Measurements from ENCODE around the gene CCDC141. TPM values are rescaled to one million over a fixed set of nuclear protein-coding genes. Genes with fewer than 3 reads are reported as not detected.
"Not testable (repeated sequence)": the region's sequence is repeated elsewhere in the genome, so short reads cannot be mapped to it uniquely, and the experiment has no call there.

Gene CCDC141
- total RNA-seq, 2 experiments from 2014 or later, result 30.6 to 31.5 TPM

DNA sequence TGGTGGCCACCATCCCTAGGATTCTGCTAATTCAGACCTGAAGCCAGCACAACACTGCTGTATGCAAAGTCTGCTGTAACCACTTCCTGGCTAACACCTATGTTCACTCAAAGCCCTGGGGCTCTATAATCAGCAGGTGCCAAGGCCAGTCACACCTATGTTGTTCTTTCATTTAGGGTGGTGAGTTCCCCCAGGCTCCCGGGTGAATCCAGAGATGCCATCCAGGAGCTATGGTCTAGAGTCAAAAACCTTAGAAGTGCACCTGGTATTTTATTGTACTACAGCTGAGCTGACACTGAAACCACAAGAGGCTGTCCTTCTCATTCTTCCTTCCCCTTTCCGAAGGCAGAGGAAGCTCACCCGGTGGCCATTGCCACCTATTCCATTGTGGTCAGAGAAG is 46.2 kb upstream of the CCDC141 start:
- peak overlapping the region; percentile 52 for H3K27ac Mint-ChIP-seq
- no peaks in the 10 kb centered on the region for H3K27me3 Mint-ChIP-seq
- peaks cover 0 to 5% of the 10 kb centered on the region in 2 experiments for H3K9me3 ChIP-seq (ENCODE audit: control insufficient read depth in 1 of 2, insufficient read depth in 1 of 2, low read length in 2 of 2)
- H3K9me3 Mint-ChIP-seq, result no peaks in the 10 kb centered on the region
- ChIA-PET POLR2A (interaction anchor here (0.6 kb wide), 1 partner anchor 15 kb away, joined by 4 read pairs; no protein-coding TSS in a partner anchor), CTCF (no interaction called here)
- H3K27me3 ChIP-seq (ENCODE audit: control insufficient read depth in 1 of 2, insufficient read depth in 2 of 2, low read length in 2 of 2), result no peaks in the 10 kb centered on the region
- H3K27ac ChIP-seq (ENCODE audit: low read depth in 1 of 2, low read length in 2 of 2), result no peak overlapping the region
- H3K4me1 Mint-ChIP-seq (ENCODE audit: low read depth), result peaks cover 22% of the 10 kb centered on the region
- no peak overlapping the region for H3K4me3 ChIP-seq (ENCODE audit: low read length)
- DNase-seq (peak in 7 of 14 experiments; percentile 1 to 59 (median 22)), ATAC-seq (ENCODE audit: poor library complexity) (peak; percentile 71)
- H3K4me1 ChIP-seq (ENCODE audit: insufficient read depth, low read length), result peaks cover 14% of the 10 kb centered on the region
- H3K4me3 Mint-ChIP-seq, result no peak overlapping the region
- intact Hi-C loops (cut with DNase I, micrococcal nuclease), result no loop called here
- TF ChIP-seq, protein P1, sequence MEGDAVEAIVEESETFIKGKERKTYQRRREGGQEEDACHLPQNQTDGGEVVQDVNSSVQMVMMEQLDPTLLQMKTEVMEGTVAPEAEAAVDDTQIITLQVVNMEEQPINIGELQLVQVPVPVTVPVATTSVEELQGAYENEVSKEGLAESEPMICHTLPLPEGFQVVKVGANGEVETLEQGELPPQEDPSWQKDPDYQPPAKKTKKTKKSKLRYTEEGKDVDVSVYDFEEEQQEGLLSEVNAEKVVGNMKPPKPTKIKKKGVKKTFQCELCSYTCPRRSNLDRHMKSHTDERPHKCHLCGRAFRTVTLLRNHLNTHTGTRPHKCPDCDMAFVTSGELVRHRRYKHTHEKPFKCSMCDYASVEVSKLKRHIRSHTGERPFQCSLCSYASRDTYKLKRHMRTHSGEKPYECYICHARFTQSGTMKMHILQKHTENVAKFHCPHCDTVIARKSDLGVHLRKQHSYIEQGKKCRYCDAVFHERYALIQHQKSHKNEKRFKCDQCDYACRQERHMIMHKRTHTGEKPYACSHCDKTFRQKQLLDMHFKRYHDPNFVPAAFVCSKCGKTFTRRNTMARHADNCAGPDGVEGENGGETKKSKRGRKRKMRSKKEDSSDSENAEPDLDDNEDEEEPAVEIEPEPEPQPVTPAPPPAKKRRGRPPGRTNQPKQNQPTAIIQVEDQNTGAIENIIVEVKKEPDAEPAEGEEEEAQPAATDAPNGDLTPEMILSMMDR (IDR thresholded peaks at IDR 0.05), result no peak
- no peaks in the 10 kb centered on the region for H3K36me3 ChIP-seq (ENCODE audit: insufficient read depth, low read length)
- no peaks in the 10 kb centered on the region for H3K36me3 Mint-ChIP-seq (ENCODE audit: low read depth)

DNA sequence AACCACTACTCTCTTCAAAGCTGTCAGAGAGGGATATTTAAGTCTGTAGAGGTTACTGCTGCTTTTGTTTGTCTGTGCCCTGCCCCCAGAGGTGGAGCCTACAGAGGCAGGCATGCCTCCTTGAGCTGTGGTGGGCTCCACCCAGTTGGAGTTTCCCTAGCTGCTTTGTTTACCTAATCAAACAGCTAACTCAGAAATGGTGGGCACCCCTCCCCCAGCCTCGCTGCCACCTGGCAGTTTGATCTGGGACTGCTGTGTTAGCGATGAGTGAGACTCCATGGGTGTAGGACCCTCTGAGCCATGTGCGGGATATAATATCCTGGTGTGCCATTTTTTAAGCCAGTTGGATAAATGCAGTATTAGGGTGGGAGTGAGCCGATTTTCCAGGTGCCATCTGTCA is 43.0 kb upstream of the CCDC141 start:
- H3K27me3 Mint-ChIP-seq; H3K27me3 ChIP-seq (ENCODE audit: control insufficient read depth in 1 of 2, insufficient read depth in 2 of 2, low read length in 2 of 2); intact Hi-C loops (cut with DNase I, micrococcal nuclease); H3K27ac Mint-ChIP-seq; H3K27ac ChIP-seq (ENCODE audit: low read depth in 1 of 2, low read length in 2 of 2); H3K36me3 Mint-ChIP-seq (ENCODE audit: low read depth); ATAC-seq (ENCODE audit: poor library complexity); POLR2A ChIA-PET; H3K9me3 Mint-ChIP-seq; H3K4me3 ChIP-seq (ENCODE audit: low read length); H3K9me3 ChIP-seq (ENCODE audit: control insufficient read depth in 1 of 2, insufficient read depth in 1 of 2, low read length in 2 of 2); CTCF ChIA-PET; H3K36me3 ChIP-seq (ENCODE audit: insufficient read depth, low read length); DNase-seq; H3K4me3 Mint-ChIP-seq: not testable (repeated sequence)
- H3K4me1 ChIP-seq (ENCODE audit: insufficient read depth, low read length), result peaks cover 14% of the 10 kb centered on the region
- peaks cover 22% of the 10 kb centered on the region for H3K4me1 Mint-ChIP-seq (ENCODE audit: low read depth)

DNA sequence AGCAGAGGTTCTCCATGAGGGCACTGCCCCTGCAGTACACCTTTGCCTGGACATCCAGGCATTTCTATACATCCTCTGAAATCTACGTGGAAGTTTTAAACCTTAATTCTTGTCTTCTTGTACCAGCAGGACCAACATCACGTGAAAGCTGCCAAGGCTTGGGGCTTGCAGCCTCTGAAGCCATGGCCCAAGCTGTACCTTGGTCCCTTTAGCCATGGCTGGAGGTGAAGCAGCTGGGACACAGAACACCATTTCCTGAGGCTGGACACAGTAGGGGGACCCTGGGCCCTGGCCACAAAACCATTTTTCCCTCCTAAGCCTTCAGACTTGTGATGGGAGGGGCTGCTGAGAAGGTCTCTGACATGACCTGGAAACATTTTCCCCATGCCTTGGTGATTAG is 32.8 kb upstream of the CCDC141 start:
- CTCF ChIA-PET, result no interaction called here

DNA sequence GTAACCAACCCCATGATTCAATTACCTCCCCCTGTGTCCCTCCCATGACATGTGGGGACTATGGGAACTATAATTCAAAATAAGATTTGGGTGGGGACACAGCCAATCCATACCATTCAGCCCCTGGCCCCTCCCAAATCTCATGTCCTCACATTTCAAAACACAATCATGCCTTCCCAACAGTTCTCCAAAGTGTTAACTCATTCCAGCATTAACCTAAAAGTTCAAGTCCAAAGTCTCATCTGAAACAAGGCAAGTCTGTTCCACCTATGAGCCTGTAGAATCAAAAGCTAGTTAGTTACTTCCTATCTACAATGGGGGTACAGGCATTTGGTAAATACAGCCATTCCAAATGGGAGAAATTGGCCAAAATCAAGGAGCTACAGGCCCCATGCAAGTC is 32.0 kb upstream of the CCDC141 start:
- H3K27me3 Mint-ChIP-seq, result no peaks in the 10 kb centered on the region
- peaks cover 3% of the 10 kb centered on the region for H3K36me3 Mint-ChIP-seq (ENCODE audit: low read depth)
- POLR2A ChIA-PET, result no interaction called here
- H3K27me3 ChIP-seq (ENCODE audit: control insufficient read depth in 1 of 2, insufficient read depth in 2 of 2, low read length in 2 of 2), result no peaks in the 10 kb centered on the region
- peaks cover 9% of the 10 kb centered on the region for H3K9me3 Mint-ChIP-seq
- no peak overlapping the region for H3K27ac Mint-ChIP-seq
- H3K27ac ChIP-seq (ENCODE audit: low read depth in 1 of 2, low read length in 2 of 2), result no peak overlapping the region
- H3K4me1 Mint-ChIP-seq (ENCODE audit: low read depth), result peaks cover 3% of the 10 kb centered on the region
- H3K9me3 ChIP-seq (ENCODE audit: control insufficient read depth in 1 of 2, insufficient read depth in 1 of 2, low read length in 2 of 2), result peaks cover 0 to 9% of the 10 kb centered on the region in 2 experiments
- intact Hi-C loops (cut with DNase I, micrococcal nuclease), result no loop called here
- no peak overlapping the region for H3K4me3 ChIP-seq (ENCODE audit: low read length)
- DNase-seq (no peak), ATAC-seq (ENCODE audit: poor library complexity) (no peak)
- no peaks in the 10 kb centered on the region for H3K36me3 ChIP-seq (ENCODE audit: insufficient read depth, low read length)
- TF ChIP-seq, protein P1 (IDR thresholded peaks at IDR 0.05), result no peak
- no peak overlapping the region for H3K4me3 Mint-ChIP-seq
- H3K4me1 ChIP-seq (ENCODE audit: insufficient read depth, low read length), result no peaks in the 10 kb centered on the region
- CTCF ChIA-PET, result no interaction called here

More for the DNA sequence above, 32.8 kb upstream of the CCDC141 start:
- DNase-seq (no peak), ATAC-seq (ENCODE audit: poor library complexity) (no peak)
- H3K4me1 Mint-ChIP-seq (ENCODE audit: low read depth), result peaks cover 3% of the 10 kb centered on the region
- peaks cover 0 to 9% of the 10 kb centered on the region in 2 experiments for H3K9me3 ChIP-seq (ENCODE audit: control insufficient read depth in 1 of 2, insufficient read depth in 1 of 2, low read length in 2 of 2)
- H3K36me3 Mint-ChIP-seq (ENCODE audit: low read depth), result no peaks in the 10 kb centered on the region
- TF ChIP-seq, protein P1 (IDR thresholded peaks at IDR 0.05), result no peak
- no peak overlapping the region for H3K4me3 Mint-ChIP-seq
- no peaks in the 10 kb centered on the region for H3K27me3 Mint-ChIP-seq
- H3K36me3 ChIP-seq (ENCODE audit: insufficient read depth, low read length), result no peaks in the 10 kb centered on the region
- POLR2A ChIA-PET, result no interaction called here
- intact Hi-C loops (cut with DNase I, micrococcal nuclease), result no loop called here
- no peaks in the 10 kb centered on the region for H3K4me1 ChIP-seq (ENCODE audit: insufficient read depth, low read length)
- H3K4me3 ChIP-seq (ENCODE audit: low read length), result no peak overlapping the region
- H3K27ac ChIP-seq (ENCODE audit: low read depth in 1 of 2, low read length in 2 of 2), result no peak overlapping the region
- H3K27ac Mint-ChIP-seq, result no peak overlapping the region
- peaks cover 9% of the 10 kb centered on the region for H3K9me3 Mint-ChIP-seq
- no peaks in the 10 kb centered on the region for H3K27me3 ChIP-seq (ENCODE audit: control insufficient read depth in 1 of 2, insufficient read depth in 2 of 2, low read length in 2 of 2)
